ENCODE results near the gene GABRB1. TPM values are rescaled to one million over a fixed set of nuclear protein-coding genes. Genes with fewer than 3 reads are reported as not detected.

GABRB1 gene
- total and polyA plus RNA-seq, 2 donors (not counting 1 experiment from before 2014, with no cell fraction given), result not detected

DNA sequence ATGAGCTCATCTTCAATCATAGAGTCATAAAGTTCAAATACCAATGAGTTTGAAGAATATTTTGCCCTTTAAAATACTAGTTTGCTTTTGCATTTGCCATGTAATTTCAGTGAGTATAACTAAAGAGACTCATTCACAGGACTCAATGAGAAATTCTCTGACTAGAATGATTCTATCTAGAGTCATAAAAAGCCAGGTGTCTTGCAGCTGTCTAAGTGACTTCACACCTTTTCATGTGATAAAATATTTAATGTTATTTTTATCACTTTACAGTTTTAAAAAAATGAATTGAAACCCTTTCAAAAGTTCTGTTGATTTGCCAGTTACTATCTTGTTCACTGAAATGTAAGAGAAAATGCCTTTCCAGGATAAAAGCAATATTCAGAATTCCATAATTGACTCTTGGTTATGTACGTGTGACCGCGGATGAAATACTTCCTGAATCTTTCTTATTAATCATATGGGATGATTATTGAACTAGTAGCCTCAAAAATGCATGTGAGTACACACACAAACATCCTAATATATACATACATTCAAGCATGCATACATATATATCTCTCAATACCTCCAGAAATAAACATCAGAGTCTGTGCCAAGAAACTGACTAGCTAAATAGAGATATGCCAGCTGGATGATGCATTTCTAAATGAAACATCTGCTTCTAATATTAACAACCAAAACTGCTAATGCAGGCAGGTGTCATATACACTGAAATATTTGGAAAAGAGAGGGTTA is 87.0 kb downstream of the GABRB1 start:
- Mint-ChIP-seq H3K4me3 (no peak overlapping the region), H3K4me1 (no peaks in the 10 kb centered on the region), H3K27me3 (peaks cover 7% of the 10 kb centered on the region), H3K9me3 (ENCODE audit: insufficient read depth) (no peaks in the 10 kb centered on the region), H3K27ac (no peak overlapping the region)
- ATAC-seq (ENCODE audit: low read depth) (no peak), DNase-seq (no peak)
- no peak overlapping the region for H3K4me2 ChIP-seq (replicated peaks; ENCODE audit: low read depth, low read length, poor library complexity, severe bottlenecking)
- intact Hi-C loops (cut with micrococcal nuclease), result no loop called here
- no peaks in the 10 kb centered on the region for H3K27me3 ChIP-seq (replicated peaks in 1 of 4; ENCODE audit: control extremely low read depth in 1 of 4, control insufficient read depth in 3 of 4, insufficient read depth in 4 of 4, low read length in 3 of 4)
- no peaks in the 10 kb centered on the region for H3K79me2 ChIP-seq (ENCODE audit: control insufficient read depth, insufficient read depth, low read length)
- ChIA-PET POLR2A (no interaction called here), CTCF (no interaction called here)
- H3K9me3 ChIP-seq (ENCODE audit: control extremely low read depth in 1 of 3, control insufficient read depth in 2 of 3, insufficient read depth in 1 of 3, low read length in 2 of 3), result peaks cover 0 to 3% (median 0%) of the 10 kb centered on the region in 3 donors
- TF ChIP-seq EZH2 (IDR thresholded peaks at IDR 0.05; ENCODE audit: borderline replicate concordance, insufficient read depth, low read depth, low read length, poor library complexity, severe bottlenecking), result no peak
- TF ChIP-seq, protein P1, sequence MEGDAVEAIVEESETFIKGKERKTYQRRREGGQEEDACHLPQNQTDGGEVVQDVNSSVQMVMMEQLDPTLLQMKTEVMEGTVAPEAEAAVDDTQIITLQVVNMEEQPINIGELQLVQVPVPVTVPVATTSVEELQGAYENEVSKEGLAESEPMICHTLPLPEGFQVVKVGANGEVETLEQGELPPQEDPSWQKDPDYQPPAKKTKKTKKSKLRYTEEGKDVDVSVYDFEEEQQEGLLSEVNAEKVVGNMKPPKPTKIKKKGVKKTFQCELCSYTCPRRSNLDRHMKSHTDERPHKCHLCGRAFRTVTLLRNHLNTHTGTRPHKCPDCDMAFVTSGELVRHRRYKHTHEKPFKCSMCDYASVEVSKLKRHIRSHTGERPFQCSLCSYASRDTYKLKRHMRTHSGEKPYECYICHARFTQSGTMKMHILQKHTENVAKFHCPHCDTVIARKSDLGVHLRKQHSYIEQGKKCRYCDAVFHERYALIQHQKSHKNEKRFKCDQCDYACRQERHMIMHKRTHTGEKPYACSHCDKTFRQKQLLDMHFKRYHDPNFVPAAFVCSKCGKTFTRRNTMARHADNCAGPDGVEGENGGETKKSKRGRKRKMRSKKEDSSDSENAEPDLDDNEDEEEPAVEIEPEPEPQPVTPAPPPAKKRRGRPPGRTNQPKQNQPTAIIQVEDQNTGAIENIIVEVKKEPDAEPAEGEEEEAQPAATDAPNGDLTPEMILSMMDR (IDR thresholded peaks at IDR 0.05), result no peak
- no peaks in the 10 kb centered on the region for H3K4me1 ChIP-seq (ENCODE audit: control insufficient read depth in 2 of 2, insufficient read depth in 2 of 2, low read length in 2 of 2)
- H3K27ac ChIP-seq (ENCODE audit: low read length in 2 of 2), result no peak overlapping the region
- H2AFZ ChIP-seq (ENCODE audit: insufficient read depth, low read depth, low read length, poor library complexity, severe bottlenecking), result no peak overlapping the region
- H3K4me3 ChIP-seq (ENCODE audit: control extremely low read depth in 1 of 5, extremely low read depth in 1 of 5, insufficient read depth in 1 of 5, low read depth in 2 of 5, low read length in 4 of 5), result no peak overlapping the region
- H3K36me3 ChIP-seq (replicated peaks in 1 of 2; ENCODE audit: control extremely low read depth in 1 of 2, control insufficient read depth in 1 of 2, extremely low read depth in 1 of 2, insufficient read depth in 2 of 2, low read length in 1 of 2), result no peaks in the 10 kb centered on the region
- H3K9ac ChIP-seq (ENCODE audit: low read length), result no peak overlapping the region
- H4K20me1 ChIP-seq (ENCODE audit: control insufficient read depth, insufficient read depth, low read length, poor library complexity, severe bottlenecking), result no peaks in the 10 kb centered on the region
- WGBS (ENCODE audit: insufficient coverage), result no CpG with 5 or more reads among the region's 3 CpGs

DNA sequence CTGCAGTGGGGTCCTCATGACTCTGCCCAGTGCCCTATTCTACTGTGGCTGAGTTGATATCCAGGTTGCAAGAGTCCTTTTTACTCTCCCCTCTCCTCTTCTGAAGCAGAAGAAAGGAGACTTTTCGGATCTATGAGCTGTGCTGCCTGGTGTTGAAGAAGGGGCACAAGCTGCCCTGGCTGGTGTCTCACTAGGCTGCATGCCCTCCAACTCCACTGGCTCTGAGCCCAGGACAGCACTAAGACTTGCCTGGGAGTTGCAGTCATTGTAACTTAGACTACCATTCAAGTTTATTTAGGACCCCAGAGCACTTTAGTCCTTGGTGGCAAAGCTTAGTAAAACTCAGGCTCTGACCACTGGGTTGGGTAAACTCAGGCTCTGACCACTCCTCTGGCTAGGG is 89.4 kb downstream of the GABRB1 start:
- Histone ChIP-seq H4K20me1 (ENCODE audit: control insufficient read depth, insufficient read depth, low read length, poor library complexity, severe bottlenecking) (no peaks in the 10 kb centered on the region), H3K27me3 (replicated peaks in 1 of 4; ENCODE audit: control extremely low read depth in 1 of 4, control insufficient read depth in 3 of 4, insufficient read depth in 4 of 4, low read length in 3 of 4) (no peaks in the 10 kb centered on the region), H3K9ac (ENCODE audit: low read length) (no peak overlapping the region), H3K27ac (ENCODE audit: low read length in 2 of 2) (no peak overlapping the region), H3K4me2 (replicated peaks; ENCODE audit: low read depth, low read length, poor library complexity, severe bottlenecking) (no peak overlapping the region), H3K79me2 (ENCODE audit: control insufficient read depth, insufficient read depth, low read length) (no peaks in the 10 kb centered on the region), H3K4me1 (ENCODE audit: control insufficient read depth in 2 of 2, insufficient read depth in 2 of 2, low read length in 2 of 2) (no peaks in the 10 kb centered on the region), H3K9me3 (ENCODE audit: control extremely low read depth in 1 of 3, control insufficient read depth in 2 of 3, insufficient read depth in 1 of 3, low read length in 2 of 3) (peaks cover 0 to 3% (median 0%) of the 10 kb centered on the region in 3 donors), H3K36me3 (replicated peaks in 1 of 2; ENCODE audit: control extremely low read depth in 1 of 2, control insufficient read depth in 1 of 2, extremely low read depth in 1 of 2, insufficient read depth in 2 of 2, low read length in 1 of 2) (no peaks in the 10 kb centered on the region), H3K4me3 (ENCODE audit: control extremely low read depth in 1 of 5, extremely low read depth in 1 of 5, insufficient read depth in 1 of 5, low read depth in 2 of 5, low read length in 4 of 5) (no peak overlapping the region), H2AFZ (ENCODE audit: insufficient read depth, low read depth, low read length, poor library complexity, severe bottlenecking) (no peak overlapping the region)
- WGBS (ENCODE audit: insufficient coverage), result no CpG with 5 or more reads among the region's 1 CpG
- no peak for ATAC-seq (ENCODE audit: low read depth)
- POLR2A ChIA-PET, result no interaction called here
- Mint-ChIP-seq H3K4me3 (no peak overlapping the region), H3K27ac (no peak overlapping the region), H3K4me1 (no peaks in the 10 kb centered on the region), H3K9me3 (ENCODE audit: insufficient read depth) (peaks cover 3% of the 10 kb centered on the region), H3K27me3 (no peaks in the 10 kb centered on the region)
- intact Hi-C loops (cut with micrococcal nuclease), result no loop called here
- CTCF ChIA-PET, result interaction anchor here (1.2 kb wide), 1 partner anchor 32 kb away, joined by 4 read pairs; no protein-coding TSS in a partner anchor
- DNase-seq, result no peak
- TF ChIP-seq, protein P1 (IDR thresholded peaks at IDR 0.05), result no peak
- no peak for TF ChIP-seq EZH2 (IDR thresholded peaks at IDR 0.05; ENCODE audit: borderline replicate concordance, insufficient read depth, low read depth, low read length, poor library complexity, severe bottlenecking)

Data from B cell (primary cell).